Epithelial cell of proximal tubule (primary cell): ENCODE data around the gene EFNA1. TPM values are rescaled to one million over a fixed set of nuclear protein-coding genes. Genes with fewer than 3 reads are reported as not detected.

Experiments
- DNase-seq: peaks from one replicate; pipeline ENCODE4 v3.0.0-alpha.2; 2011; ENCODE audit warnings: low read depth
- H3K4me3 ChIP-seq: 2 replicates; pipeline ENCODE4 v1.5.1; 2011; ENCODE audit warnings: low read depth, mild to moderate bottlenecking, low read length
- CTCF ChIP-seq: conservative IDR thresholded peaks from 2 replicates; pipeline ENCODE4 v1.5.1; 2012; ENCODE audit warnings: low read depth, mild to moderate bottlenecking, low read length
- total RNA-seq: library from RNA; depleted of rRNA; stranded (reverse); fragments of >200 nt; gene quantifications from 2 replicates; pipeline ENCODE4 v1.2.3, GENCODE V29; 2015

The EFNA1 gene
- total RNA-seq, 1 donor from 2014 or later: 26.3 TPM

- TF ChIP-seq CTCF: no peak
- no peak overlapping the region for H3K4me3 ChIP-seq
- no peak for DNase-seq
These were observed 50.2 kb downstream of the EFNA1 start for GRCh38 chr1:155177918-155178281.

- TF ChIP-seq CTCF: no peak
- DNase-seq: no peak
- no peak overlapping the region for H3K4me3 ChIP-seq
These were observed 50.9 kb downstream of the EFNA1 start for GRCh38 chr1:155178441-155179111.

GRCh38 chr1:155179112-155180031, 51.7 kb downstream of the EFNA1 start:
- no peak overlapping the region for H3K4me3 ChIP-seq
- TF ChIP-seq CTCF: no peak
- no peak for DNase-seq

GRCh38 chr1:155181371-155182051, 53.8 kb downstream of the EFNA1 start:
- no peak for DNase-seq
- no peak for TF ChIP-seq CTCF
- H3K4me3 ChIP-seq: no peak overlapping the region

- no peak for DNase-seq
- TF ChIP-seq CTCF: no peak
- H3K4me3 ChIP-seq: no peak overlapping the region
These were observed 54.4 kb downstream of the EFNA1 start for GRCh38 chr1:155182052-155182550.

- DNase-seq: no peak
- no peak for TF ChIP-seq CTCF
- H3K4me3 ChIP-seq: no peak overlapping the region
These were observed 56.1 kb downstream of the EFNA1 start for GRCh38 chr1:155183775-155184221.
